Stimulated activated naive CD8-positive, alpha-beta T cell treated with anti-CD3 and anti-CD28 coated beads, Interleukin-15, amount 100 ng/mL, for 72 hours (primary cell): Measurements from ENCODE around the gene MTHFD1L.
"Not testable (repeated sequence)": the region's sequence is repeated elsewhere in the genome, so short reads cannot be mapped to it uniquely, and the experiment has no call there.

Experiments used
- ATAC-seq: fragments of 150-1000 bp; cut with Tn5 transposase; 2 replicates; pipeline ENCODE4 v1.10.0; 2021; ENCODE audit warnings: mild to moderate bottlenecking, moderate library complexity
- DNase-seq, 2 donors: peaks; one replicate each; pipeline ENCODE4 v3.0.0; 2021 to 2022
- H3K27ac Mint-ChIP-seq, 2 donors: one replicate each; pipeline ENCODE4 v1.8.0; 2022; ENCODE audit warnings: mild to moderate bottlenecking in 2 of 2, mixed read lengths in 2 of 2, moderate library complexity in 2 of 2
- H3K27me3 Mint-ChIP-seq: one replicate; pipeline ENCODE4 v1.8.0; 2022; ENCODE audit warnings: mixed read lengths
- H3K4me1 Mint-ChIP-seq: one replicate; pipeline ENCODE4 v1.8.0; 2022; ENCODE audit warnings: mild to moderate bottlenecking, mixed read lengths
- H3K4me3 Mint-ChIP-seq, 2 donors: one replicate each; pipeline ENCODE4 v1.8.0; 2022; ENCODE audit warnings: mild to moderate bottlenecking in 2 of 2, mixed read lengths in 2 of 2, moderate library complexity in 1 of 2
- H3K9me3 Mint-ChIP-seq, 2 donors: one replicate each; pipeline ENCODE4 v1.8.0; 2022; ENCODE audit warnings: mixed read lengths in 2 of 2

MTHFD1L gene

DNA sequence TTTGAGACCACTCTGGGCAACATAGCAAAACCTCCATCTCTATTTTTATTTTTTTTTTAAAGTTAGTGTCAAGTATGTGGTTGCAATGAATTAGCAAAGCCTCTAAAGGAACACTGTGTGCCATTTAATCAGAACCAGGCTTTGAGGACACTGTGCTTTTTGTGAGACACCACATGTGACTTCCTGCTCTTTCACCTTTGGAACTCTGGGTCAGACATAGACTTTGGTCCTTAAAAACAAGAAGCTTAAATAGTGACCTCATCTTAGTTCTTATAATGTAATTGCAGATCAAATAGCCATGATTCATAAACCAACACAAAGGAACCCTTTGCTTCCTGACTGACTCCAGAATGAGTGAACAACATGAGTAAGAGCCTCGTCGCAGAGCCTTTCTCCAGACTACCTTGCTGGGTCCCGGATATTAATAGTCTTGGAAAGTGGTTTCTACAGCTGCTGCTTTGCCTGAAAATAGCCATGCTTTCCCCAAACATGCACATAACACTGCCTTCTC, 170.8 kb downstream of the MTHFD1L start:
- not testable (repeated sequence) for H3K4me3 Mint-ChIP-seq, H3K9me3 Mint-ChIP-seq, DNase-seq, ATAC-seq, H3K27me3 Mint-ChIP-seq, H3K27ac Mint-ChIP-seq, H3K4me1 Mint-ChIP-seq

DNA sequence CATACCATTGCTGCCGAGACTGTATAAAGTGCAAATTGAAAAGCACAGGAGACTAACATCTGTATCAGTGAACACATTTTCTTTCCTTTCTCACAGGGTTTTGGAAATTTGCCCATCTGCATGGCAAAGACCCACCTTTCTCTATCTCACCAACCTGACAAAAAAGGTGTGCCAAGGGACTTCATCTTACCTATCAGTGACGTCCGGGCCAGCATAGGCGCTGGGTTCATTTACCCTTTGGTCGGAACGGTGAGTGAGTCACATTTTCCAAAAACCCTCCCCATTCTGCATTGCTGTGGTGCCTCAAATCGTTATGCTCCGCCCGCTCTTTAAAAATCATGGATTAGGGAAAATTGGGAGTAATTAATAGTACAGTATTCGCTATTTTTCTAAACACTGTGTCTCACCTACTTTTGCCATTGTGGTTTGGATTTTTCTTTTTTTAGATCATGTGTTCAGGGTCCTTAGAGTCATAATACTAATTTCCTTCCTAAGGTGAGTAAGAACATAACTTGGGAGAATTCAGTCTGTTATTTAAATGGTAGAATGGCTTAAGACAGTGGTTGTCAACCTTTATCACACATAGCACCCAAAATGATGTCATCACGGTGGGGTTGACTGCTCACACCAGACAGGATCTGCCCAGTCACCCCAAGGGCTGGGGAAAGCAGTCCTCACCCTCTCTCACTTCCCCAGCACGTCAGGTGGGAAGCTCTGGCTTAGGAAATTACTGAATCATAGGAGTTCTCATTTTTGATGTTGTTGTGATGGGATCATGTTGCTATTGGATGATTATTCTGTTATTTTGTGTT, 171.6 kb downstream of the MTHFD1L start:
- DNase-seq (peak in 1 of 2 donors; percentile 21), ATAC-seq (no peak)

DNA sequence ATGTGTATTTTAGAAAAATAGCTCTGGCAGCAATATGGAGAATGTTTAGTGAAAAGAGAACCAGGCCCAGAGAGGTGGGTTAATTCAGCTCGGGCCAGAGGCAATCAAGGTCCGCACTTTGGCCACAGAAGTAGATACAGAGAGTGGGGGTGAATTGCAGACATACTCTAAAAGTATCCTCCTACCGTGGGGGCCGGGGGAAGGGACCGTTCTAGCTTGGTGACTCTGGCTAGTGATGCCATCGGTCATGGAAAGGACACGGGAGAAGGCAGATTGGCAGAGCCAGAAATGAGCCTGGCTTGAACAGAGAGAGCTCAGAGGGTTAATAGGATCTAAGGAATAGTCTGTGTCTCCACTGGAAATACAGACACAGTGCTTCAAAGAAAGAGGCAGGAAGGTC, 173.1 kb downstream of the MTHFD1L start:
- peak overlapping the region in 1 of 2 donors; percentile 61 for H3K27ac Mint-ChIP-seq
- H3K9me3 Mint-ChIP-seq: no peaks in the 10 kb centered on the region
- H3K4me3 Mint-ChIP-seq: no peak overlapping the region
- no peak for DNase-seq
- ATAC-seq: no peak
- no peaks in the 10 kb centered on the region for H3K27me3 Mint-ChIP-seq
- H3K4me1 Mint-ChIP-seq: peaks cover 7% of the 10 kb centered on the region

More for the DNA sequence above, 171.6 kb downstream of the MTHFD1L start:
- Mint-ChIP-seq H3K27me3 (no peaks in the 10 kb centered on the region), H3K4me1 (peaks cover 7% of the 10 kb centered on the region), H3K27ac (peak overlapping the region; percentile 75 to 82), H3K9me3 (no peaks in the 10 kb centered on the region), H3K4me3 (no peak overlapping the region)

DNA sequence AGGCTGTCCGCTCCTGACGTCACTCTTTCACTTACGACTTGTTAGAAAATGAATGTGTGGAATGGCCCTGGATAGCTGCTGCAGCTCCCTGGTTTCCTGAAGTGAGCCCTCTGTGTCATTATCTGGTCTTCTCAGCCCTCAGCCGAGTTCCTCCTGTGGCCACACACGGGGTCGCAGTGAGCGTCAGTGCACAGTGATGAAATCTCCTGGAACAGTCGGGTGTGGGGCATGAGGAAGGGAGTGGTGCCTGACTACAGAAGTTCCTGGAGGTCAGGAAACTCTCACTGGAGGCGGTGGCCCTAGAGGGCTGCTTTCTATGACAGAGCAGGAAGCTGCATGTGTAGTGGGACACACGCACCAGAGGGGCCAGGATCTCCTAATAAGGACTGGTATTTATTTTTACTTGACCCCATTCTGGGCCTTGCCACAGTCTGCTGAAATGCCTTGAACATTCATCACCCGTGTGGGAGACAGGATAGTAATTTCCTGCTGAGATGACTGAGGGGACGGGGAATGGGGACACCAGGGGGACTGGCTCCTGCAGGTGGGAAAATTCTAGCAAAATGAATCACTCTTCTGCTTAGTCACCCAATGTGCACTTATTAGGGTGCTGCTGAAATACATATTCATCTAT, 175.5 kb downstream of the MTHFD1L start:
- not testable (repeated sequence) for H3K27me3 Mint-ChIP-seq, H3K27ac Mint-ChIP-seq, H3K9me3 Mint-ChIP-seq, DNase-seq, H3K4me3 Mint-ChIP-seq, H3K4me1 Mint-ChIP-seq, ATAC-seq

DNA sequence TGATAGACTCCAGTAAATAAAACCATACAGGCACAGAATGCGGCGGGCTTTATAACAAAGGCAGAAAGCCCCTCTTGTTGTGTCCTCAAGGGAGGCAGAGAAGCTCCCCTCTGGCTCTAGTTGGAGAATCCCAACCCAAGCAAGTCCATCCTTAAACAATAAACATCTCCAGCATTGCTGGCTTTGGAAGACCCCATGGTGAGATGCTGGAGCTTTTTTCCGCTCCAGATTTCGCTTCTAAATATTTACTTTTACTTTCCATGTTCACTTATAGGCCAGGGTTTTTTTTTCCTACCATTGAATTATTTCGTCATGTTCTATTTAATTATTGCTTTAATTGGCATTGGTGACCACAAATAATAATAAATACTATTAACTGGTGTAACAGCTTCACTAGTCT, 176.2 kb downstream of the MTHFD1L start:
- Mint-ChIP-seq H3K27ac (no peak overlapping the region), H3K4me3 (no peak overlapping the region), H3K9me3 (peaks cover 0 to 7% of the 10 kb centered on the region in 2 donors), H3K27me3 (no peaks in the 10 kb centered on the region), H3K4me1 (peaks cover 7% of the 10 kb centered on the region)
- DNase-seq (no peak), ATAC-seq (no peak)

DNA sequence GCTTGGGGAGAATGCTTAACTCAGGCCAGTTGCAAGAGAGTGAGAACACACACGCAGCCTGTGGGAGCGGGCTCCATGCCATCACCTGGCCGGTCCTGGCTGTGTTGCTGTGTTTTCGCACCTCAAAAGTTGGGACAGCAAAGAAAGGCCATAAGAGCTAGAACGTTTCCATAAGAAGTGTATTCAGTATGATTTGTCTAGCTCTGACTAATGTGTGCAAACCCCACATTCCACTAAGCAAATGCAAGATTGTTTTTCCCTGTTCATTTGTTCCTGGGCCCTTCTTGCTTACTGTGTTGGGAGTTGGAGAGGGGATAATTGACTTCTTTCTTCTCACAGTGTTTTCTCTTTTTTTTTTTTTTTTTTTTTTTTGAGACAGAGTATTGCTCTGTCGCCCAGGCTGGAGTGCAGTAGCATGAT, 177.4 kb downstream of the MTHFD1L start:
- not testable (repeated sequence) for H3K4me3 Mint-ChIP-seq, ATAC-seq, H3K27me3 Mint-ChIP-seq, H3K27ac Mint-ChIP-seq, H3K4me1 Mint-ChIP-seq, DNase-seq
- H3K9me3 Mint-ChIP-seq: peaks cover 5 to 13% of the 10 kb centered on the region in 2 donors

DNA sequence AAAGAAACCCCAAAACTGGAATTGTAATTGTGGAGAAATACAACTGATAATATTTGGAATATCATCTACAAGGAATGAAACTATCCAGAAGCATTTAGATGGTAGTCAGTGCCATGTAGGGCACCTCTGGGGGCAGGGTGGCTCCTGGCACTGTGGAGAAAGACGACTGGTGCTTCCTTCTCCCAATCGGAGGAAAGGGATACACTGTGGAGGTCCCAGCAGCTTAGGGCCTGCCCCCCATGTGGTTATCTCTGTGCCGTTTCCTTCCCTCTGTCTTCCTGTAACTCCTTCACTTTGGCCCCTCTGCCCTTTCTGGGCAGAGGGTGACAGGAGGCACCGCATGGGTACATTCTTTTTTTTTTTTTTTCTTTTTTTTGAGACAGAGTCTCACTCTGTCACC, 178.4 kb downstream of the MTHFD1L start:
- Mint-ChIP-seq H3K27ac (no peak overlapping the region), H3K4me1 (no peaks in the 10 kb centered on the region), H3K4me3 (no peak overlapping the region), H3K9me3 (peaks cover 5 to 24% of the 10 kb centered on the region in 2 donors), H3K27me3 (no peaks in the 10 kb centered on the region)
- DNase-seq (no peak), ATAC-seq (no peak)

DNA sequence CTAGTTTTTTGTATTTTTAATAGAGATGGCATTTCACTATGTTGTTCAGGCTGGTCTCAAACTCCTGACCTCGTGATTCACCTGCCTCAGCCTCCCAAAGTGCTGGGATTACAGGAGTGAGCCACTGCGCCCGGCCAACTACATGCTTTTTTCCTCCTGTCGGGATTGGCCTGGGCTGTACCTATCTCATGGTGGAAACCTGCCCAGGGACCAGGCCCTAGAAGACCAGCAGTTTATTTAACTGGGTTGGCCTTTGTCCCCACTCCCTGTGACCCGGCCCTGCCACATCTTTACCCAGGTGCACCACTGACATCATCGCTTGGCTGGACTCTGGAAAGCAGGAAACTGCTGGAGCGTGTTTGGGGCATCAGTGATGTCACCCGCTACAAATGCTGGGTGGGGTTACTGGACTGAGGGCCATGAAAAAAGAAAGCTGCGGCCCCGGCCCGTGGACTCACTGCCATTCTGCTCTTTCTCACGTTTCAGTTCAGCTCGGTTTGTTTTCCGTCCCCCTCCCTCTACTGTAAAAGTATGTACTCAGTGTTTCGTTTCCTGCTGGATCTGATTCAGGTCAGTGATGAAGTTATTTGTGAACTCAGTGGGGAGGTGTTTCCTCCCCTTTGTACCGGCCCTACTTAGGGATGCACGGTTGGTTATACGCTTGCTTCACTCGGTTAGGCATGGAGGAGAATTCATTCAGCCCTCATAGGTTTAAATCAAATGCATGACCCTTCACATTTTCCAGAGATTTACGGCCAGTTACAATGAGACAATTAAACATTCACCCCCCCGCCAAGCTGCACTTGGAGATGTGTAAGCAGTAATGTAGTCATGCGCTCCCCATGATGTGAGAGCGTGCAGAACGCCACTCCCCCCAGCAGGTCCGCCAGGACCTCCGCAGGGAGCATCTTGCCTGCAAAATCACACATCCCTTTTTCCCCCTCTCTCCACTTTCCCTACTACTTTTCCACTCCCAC, 179.3 kb downstream of the MTHFD1L start:
- Mint-ChIP-seq H3K27me3 (no peaks in the 10 kb centered on the region), H3K4me3 (no peak overlapping the region), H3K9me3 (peaks cover 5 to 24% of the 10 kb centered on the region in 2 donors), H3K27ac (no peak overlapping the region), H3K4me1 (peaks cover 1% of the 10 kb centered on the region)
- no peak for ATAC-seq
- DNase-seq: no peak

DNA sequence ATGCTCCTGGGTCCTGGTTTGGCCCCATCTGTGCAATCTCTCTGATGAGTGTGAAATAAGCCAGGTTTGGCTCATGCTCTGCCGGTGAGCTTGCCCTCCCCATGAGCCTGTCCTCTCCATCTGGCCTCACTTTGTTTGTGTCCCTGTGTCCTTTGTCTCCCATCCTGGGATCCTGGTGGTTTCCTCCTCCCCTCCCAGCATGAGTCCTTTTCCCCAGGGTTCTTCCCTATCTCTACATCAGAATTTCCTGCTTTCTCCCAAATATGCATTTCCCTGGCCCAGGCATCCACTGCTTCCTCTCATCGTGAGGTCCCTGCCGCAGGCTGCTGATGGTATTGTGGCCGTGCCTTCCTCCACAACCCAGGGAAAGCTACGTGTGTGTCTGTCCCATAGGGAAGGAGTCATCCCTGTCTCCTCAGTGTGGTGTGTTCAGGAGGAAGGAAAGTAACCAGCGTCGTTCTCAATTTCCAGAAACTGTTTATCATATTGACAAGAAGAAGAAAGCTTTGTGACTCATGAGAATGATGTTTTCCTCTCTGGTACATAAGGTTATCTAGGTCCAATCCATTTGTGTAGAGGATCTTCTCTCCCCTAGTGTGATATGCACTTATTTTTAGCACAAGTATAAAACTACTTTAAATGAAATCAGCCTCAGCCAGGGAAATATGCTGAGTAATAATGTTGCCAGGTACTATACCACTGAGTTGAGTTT, 180.2 kb downstream of the MTHFD1L start:
- not testable (repeated sequence) for ATAC-seq, H3K4me3 Mint-ChIP-seq, DNase-seq, H3K27me3 Mint-ChIP-seq
- Mint-ChIP-seq H3K4me1 (peaks cover 10% of the 10 kb centered on the region), H3K27ac (peak overlapping the region in 1 of 2 donors; percentile 51), H3K9me3 (peaks cover 5 to 24% of the 10 kb centered on the region in 2 donors)

DNA sequence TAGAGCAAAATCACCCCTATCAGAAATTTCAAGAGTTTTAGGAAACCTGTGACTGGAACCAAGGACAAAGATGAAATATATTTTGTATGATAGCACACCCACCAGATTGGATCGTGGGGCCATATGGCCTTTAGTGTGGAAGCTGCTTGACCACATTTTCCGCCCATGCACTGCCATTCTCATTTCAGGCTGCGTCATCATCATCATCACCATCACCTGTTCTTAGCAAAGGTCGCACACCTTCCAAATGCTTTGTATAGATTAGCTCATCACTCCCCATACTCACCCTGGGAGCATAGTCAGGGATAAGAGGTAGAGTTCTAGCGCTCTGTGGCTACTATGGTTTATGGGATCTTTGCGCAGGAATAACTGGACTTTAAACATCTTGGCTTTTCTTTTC, 185.7 kb downstream of the MTHFD1L start:
- H3K4me1 Mint-ChIP-seq: peaks cover 16% of the 10 kb centered on the region
- no peak for ATAC-seq
- peaks cover 5 to 17% of the 10 kb centered on the region in 2 donors for H3K9me3 Mint-ChIP-seq
- H3K4me3 Mint-ChIP-seq: no peak overlapping the region
- H3K27me3 Mint-ChIP-seq: no peaks in the 10 kb centered on the region
- H3K27ac Mint-ChIP-seq: no peak overlapping the region
- DNase-seq: no peak

DNA sequence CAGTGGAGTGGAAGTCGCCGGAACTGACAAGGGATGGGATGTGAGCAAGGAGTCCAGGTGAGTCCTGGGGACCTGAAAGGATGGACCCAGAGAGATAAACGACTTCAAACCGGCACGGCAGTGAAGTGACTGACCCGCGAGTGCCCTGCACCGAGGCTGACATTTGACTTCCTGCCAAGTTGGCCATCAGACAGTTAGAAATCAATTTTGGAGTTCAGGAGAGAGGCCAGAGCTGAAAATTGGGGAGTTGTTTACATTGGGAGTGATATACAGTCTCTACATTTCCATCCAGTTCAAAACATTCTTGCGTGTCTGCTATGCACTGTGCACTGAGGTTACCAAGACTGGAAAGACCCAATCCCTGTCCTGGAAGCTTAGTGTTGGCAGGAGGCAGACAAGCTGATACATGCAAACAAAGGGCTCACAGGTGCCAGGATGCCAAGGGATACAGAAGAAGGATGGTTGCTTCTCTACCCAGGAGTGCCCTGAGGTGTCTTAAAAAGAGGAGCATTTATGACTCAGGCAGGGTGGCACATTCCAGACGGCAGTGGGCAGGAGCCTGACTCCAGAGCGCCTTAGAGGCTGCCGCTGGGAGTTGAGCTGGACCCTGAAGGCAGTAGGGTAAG, 186.6 kb downstream of the MTHFD1L start:
- no peaks in the 10 kb centered on the region for H3K27me3 Mint-ChIP-seq
- ATAC-seq (no peak), DNase-seq (no peak)
- H3K4me3 Mint-ChIP-seq: no peak overlapping the region
- peak overlapping the region in 1 of 2 donors; percentile 9 for H3K27ac Mint-ChIP-seq
- H3K4me1 Mint-ChIP-seq: peaks cover 16% of the 10 kb centered on the region
- H3K9me3 Mint-ChIP-seq: peaks cover 5 to 17% of the 10 kb centered on the region in 2 donors

DNA sequence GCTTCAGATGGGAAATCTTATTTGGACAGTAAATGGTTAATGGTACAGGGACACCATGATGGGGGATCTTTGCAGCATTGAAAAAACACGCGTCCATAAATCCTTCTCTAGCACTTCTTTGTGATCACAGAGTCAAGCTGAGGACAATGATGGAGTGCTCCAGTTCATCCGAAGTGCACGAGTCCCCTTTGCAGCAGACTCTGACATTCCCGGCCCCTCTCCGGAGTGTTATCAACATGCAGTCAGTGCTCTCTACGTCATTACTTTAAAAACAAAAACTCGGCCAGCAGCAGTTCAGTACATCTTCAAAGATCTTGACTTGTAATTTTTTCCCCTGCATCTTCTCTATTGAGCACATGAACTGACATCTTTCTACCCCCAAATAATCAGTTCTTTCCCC, 188.8 kb downstream of the MTHFD1L start:
- Mint-ChIP-seq H3K4me3 (no peak overlapping the region), H3K4me1 (peaks cover 16% of the 10 kb centered on the region), H3K9me3 (no peaks in the 10 kb centered on the region), H3K27ac (peak overlapping the region in 1 of 2 donors; percentile 3), H3K27me3 (no peaks in the 10 kb centered on the region)
- ATAC-seq (no peak), DNase-seq (no peak)

DNA sequence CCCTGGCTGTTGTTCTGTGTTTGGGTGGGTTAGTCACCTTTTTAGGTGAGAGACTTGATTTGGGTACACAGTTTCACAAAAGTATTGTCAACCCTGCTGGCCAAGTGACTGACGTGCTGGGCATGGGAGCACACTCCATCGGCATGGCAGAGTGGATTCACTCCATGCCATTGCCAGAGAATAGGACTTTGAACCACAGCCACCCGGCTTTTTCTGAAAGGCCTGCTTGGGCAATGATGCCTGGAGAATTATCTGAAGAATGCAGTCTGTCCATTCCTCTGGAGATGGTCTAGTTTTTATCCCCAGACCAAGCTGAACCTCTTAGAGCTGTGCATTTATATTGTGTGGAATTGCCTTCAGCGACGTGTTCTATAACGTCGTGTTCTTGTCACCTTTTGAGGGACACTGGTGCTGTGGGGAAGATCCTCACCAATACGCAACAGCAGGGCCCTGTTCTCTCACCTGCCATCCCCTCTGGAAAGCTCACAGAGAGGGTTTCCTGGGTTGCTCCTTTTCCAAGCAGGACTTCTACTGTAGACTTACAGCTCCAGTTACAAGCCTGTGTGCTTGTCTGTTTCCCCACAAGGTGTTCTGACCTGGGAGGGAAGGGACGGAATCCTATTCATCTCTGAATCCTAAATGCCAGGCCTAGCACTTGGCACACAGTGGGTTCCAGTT, 190.9 kb downstream of the MTHFD1L start:
- no peak overlapping the region for H3K27ac Mint-ChIP-seq
- H3K9me3 Mint-ChIP-seq: no peaks in the 10 kb centered on the region
- H3K4me3 Mint-ChIP-seq: no peak overlapping the region
- H3K4me1 Mint-ChIP-seq: no peaks in the 10 kb centered on the region
- H3K27me3 Mint-ChIP-seq: no peaks in the 10 kb centered on the region
- ATAC-seq: no peak
- no peak for DNase-seq

DNA sequence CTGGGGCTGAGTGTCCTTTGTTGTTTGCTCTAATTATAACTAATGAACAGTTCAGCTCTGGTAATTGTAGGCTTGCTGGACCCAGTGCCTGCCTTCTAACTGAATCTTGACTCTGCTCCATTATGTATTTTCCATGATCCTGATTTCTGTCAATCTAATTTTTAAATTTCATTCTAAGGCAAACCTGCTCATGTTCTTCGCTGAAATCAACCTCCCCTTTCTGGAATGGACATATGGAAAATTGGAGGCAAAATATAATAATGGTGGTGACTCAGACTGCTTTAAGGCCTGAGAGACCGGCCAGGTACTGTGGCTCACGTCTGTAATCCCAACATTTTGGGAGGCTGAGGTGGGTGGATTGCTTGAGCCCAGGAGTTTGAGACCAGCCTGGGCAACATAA, 191.6 kb downstream of the MTHFD1L start:
- H3K4me1 Mint-ChIP-seq: no peaks in the 10 kb centered on the region
- DNase-seq (no peak), ATAC-seq (no peak)
- no peaks in the 10 kb centered on the region for H3K9me3 Mint-ChIP-seq
- H3K27me3 Mint-ChIP-seq: no peaks in the 10 kb centered on the region
- no peak overlapping the region for H3K27ac Mint-ChIP-seq
- no peak overlapping the region for H3K4me3 Mint-ChIP-seq
